ENCODE measurements around the gene NRP2.

GRCh38 chr2:205685314-205686055 is 3.2 kb downstream of the NRP2 start:
- TF ChIP-seq, protein P1, sequence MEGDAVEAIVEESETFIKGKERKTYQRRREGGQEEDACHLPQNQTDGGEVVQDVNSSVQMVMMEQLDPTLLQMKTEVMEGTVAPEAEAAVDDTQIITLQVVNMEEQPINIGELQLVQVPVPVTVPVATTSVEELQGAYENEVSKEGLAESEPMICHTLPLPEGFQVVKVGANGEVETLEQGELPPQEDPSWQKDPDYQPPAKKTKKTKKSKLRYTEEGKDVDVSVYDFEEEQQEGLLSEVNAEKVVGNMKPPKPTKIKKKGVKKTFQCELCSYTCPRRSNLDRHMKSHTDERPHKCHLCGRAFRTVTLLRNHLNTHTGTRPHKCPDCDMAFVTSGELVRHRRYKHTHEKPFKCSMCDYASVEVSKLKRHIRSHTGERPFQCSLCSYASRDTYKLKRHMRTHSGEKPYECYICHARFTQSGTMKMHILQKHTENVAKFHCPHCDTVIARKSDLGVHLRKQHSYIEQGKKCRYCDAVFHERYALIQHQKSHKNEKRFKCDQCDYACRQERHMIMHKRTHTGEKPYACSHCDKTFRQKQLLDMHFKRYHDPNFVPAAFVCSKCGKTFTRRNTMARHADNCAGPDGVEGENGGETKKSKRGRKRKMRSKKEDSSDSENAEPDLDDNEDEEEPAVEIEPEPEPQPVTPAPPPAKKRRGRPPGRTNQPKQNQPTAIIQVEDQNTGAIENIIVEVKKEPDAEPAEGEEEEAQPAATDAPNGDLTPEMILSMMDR (conservative IDR thresholded peaks at IDR 0.05; ENCODE audit: low read length), result no peak
- TF ChIP-seq EZH2phosphoT487 (IDR thresholded peaks at IDR 0.05; ENCODE audit: borderline replicate concordance), result no peak
